Upper lobe of left lung (tissue), 4 donors: Measurements from ENCODE around the gene TADA1.

Experiments used
- POLR2A ChIP-seq, 4 donors: fragments of 450-650 bp; IDR thresholded peaks; one replicate each; pipeline ENCODE4 v1.5.1; 2016 to 2017; ENCODE audit warnings: antibody characterized with exemption in 4 of 4, mild to moderate bottlenecking in 2 of 4
- POLR2AphosphoS5 ChIP-seq, 2 donors: sonication (generic); formaldehyde crosslinking; IDR thresholded peaks; one replicate each; pipeline ENCODE4 v1.5.1; 2017; ENCODE audit warnings: antibody characterized with exemption in 2 of 2
- TF ChIP-seq, protein P1 (sequence below), 6 experiments: fragments of 450-650 bp in 4 of 6; fragments of 200-600 bp in 2 of 6; sonication (generic) in 2 of 6; IDR thresholded peaks; one replicate each; pipeline ENCODE4 v1.5.1; 2016 to 2019; ENCODE audit warnings: antibody characterized with exemption in 6 of 6

DNA sequence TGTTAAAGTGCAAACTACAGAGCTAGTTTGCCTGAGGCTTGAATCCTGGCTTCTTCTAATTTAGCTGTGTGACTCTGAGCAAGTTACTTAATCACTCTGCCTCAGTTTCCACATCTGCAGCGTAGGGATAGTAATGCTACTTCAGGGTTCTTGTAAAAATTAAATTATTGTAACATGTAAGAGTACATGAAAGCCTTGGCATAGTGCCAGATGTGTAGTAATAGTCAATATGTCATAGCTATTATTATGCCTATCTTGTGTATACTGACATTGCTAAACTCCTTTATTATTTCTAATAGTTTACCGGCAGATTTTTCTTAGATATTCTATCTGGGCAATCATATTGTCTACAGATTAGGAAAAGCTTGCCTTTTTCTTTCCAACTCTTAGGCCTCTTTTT is 6.8 kb upstream of the TADA1 start:
- TF ChIP-seq POLR2AphosphoS5 (IDR thresholded peaks at IDR 0.05) = no peak
- TF ChIP-seq, protein P1, sequence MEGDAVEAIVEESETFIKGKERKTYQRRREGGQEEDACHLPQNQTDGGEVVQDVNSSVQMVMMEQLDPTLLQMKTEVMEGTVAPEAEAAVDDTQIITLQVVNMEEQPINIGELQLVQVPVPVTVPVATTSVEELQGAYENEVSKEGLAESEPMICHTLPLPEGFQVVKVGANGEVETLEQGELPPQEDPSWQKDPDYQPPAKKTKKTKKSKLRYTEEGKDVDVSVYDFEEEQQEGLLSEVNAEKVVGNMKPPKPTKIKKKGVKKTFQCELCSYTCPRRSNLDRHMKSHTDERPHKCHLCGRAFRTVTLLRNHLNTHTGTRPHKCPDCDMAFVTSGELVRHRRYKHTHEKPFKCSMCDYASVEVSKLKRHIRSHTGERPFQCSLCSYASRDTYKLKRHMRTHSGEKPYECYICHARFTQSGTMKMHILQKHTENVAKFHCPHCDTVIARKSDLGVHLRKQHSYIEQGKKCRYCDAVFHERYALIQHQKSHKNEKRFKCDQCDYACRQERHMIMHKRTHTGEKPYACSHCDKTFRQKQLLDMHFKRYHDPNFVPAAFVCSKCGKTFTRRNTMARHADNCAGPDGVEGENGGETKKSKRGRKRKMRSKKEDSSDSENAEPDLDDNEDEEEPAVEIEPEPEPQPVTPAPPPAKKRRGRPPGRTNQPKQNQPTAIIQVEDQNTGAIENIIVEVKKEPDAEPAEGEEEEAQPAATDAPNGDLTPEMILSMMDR (IDR thresholded peaks at IDR 0.05) = no peak
- no peak for TF ChIP-seq POLR2A (IDR thresholded peaks at IDR 0.05)
